Renal cortical epithelial cell (primary cell): Measurements from ENCODE around the gene MSMB. TPM values are rescaled to one million over a fixed set of nuclear protein-coding genes. Genes with fewer than 3 reads are reported as not detected.
A peak's percentile ranks its signal among the peaks of the same experiment; 100 is the strongest.

Experiments
- DNase-seq: peaks from one replicate; pipeline ENCODE4 v3.0.0-alpha.2; 2011; ENCODE audit warnings: low read depth
- total RNA-seq: library from RNA; depleted of rRNA; stranded (reverse); fragments of >200 nt; gene quantifications from 2 replicates; pipeline ENCODE4 v1.2.3, GENCODE V29; 2014

The MSMB gene
- total RNA-seq, 1 donor from 2014 or later = not detected

DNA sequence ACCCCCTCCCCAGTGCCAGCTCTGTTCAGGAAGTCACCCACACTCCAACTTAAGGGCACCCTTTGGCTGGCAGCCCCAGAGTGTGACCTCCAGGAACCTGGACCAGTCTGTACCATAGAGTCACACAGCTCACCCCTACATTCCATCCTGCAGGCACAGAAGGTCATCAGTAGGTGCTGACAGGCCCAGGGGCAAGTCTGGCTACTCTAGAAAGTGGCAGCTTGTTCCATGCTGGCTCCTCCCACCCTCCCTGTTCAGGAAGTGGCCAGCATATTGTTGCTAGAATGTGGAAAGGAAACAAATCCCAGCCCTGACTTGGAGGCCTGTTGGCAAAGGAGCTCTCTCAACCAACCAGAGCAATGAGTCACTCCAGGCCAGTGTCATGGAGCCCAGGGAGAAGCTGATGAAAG lies 12.5 kb downstream of the MSMB start:
- peak; percentile 91 for DNase-seq

DNA sequence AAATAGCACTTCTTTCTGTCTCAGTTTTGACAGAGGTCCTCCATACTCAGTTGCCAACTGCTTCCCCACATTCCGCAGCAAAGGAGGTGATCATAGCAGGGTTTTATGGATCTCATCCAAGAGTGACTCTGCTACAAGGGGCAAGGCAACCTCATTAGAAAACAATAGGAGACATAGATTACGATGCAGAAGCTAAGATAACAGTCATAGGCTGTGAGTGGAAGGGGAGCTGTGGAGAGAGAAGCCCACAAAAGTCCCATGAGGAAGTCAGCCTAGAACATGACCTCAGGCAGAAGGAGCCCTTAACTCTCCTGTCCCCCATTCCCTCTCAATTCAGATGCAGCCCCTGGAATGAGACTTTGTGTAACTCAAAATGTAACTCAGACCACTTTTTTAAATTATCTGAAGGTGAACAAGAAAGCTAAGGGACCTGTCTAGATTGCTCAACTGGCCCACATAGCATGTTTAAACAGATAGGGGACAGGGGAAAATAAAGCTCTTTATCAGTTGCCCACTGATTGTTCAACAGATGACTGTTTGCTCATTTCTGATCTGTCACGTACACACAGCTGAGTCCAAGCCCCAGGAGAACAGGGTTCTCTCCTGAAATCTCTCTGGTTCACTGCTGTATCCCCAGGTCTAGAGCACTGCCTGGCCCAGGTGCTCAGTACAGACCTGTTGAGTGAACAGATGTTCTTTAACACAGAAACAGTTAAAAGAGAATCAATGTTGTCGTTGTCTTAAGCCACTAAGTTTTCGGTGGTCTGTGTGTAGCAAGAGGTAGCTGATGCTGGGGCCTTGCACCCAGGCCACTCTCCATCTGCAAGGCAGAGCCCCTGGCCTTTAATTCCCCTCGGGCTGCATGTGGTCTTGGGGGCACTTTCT lies 14.2 kb downstream of the MSMB start:
- DNase-seq = no peak

DNA sequence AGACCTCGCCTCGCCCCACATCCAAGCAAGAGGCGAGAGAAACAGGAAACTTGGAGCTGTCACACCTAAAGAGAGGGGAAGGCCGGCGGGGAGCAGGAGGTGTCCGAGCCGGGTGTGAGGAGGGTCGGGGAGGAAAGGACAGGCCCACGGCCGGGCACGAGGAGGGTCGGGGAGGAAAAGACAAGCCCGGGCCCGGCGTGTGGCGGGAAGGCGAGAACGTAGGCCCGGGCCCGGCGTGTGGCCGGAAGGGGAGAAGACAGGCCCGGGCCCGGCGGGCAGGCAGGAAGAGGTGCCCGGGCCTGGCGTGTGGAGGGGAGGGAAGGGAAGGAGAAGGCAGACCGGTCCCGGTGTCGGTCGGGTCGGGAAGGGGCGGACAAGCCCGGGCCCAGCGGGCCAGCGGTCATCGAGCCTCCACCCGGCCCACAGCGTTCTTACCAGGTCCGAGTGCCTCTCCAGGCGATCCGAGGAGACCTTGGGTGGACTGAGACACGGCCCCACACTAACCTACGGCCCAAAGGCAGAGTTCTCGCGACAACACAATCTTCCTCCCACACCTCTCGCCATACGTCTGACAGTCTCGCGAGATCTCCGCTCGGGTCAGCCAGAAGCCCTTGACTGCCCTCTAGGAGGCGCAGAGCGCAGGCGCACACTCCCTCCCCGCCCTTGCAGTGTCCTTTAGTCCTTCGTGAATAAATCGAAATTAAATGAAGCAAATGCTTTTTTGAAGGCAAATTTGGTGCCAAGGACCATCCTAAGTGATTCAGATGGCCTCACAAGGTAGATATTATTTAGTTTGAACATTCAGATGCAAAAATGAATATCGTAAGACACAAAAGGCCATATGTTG lies 15.8 kb downstream of the MSMB start, which contains the start of gene NCOA4:
Gene NCOA4 (minus strand): TSS at position 533 of the 847 bp plus-strand sequence. CDS start 13,943 bp downstream, outside the sequence.
- peak; percentile 96 for DNase-seq

DNA sequence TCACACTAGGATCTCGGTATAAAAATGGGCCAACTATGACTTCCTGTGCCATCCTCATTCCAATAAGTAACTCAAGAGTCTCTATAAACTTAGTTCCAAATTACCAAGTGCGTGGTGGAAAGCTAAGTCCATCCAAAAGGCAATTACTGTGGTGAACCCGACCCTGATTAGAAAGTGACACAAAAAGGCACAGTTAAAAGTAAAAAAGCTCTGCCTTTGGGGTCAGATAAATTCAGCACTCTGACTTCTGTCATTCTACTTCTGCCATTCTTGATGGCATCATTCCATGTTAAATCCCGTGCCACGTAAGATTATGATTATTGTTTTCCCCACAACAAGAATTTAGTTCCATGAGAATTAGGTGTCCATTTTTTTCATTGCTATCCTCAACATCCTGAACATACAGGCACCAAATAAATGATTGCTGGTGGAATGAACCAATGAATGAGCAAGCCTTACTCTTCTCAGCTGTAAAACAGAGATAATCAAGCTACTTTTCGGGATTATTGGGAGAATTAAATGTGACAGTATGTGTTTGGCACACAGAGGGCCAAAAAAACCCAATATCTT lies 16.5 kb downstream of the MSMB start:
- no peak for DNase-seq

DNA sequence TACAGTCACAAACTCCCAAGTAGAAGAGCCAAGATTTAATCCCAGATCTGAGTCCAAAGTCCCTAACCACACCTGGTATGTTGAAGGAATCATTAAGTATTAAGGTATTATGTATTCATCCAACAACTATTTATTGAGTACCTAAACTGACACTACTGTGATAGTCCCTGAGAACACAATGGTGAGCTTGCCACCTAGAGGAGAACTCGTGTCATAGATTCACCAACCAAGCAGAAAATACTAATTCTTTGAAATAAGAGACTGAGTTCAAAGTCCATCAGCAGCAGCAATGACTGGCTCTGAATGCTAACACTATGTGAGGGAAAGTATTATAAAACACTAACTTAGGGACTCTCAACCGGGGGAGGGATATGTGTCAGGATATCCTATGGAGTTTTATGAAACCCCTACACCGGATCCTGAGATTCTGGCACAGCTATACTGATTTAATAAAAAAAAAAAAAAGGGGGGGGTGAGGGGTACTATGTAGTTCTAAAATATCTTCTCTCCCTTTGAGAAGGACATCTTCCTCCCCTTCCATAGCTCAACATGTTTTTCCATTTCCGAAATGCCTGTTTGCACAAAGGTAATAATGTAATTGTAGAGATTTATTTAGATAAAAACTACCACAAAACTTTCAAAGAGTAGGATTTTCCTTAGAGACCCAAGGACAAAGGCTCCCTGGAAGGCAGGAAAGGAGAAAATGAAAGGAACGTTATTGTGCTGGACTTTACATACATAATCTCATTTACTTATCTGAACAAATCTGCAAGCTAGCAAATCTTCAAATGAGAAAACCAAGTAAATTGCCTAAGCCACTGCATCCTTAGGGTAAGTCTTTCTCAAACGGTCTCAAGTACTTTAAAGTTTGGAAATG lies 17.2 kb downstream of the MSMB start:
- peak; percentile 90 for DNase-seq

DNA sequence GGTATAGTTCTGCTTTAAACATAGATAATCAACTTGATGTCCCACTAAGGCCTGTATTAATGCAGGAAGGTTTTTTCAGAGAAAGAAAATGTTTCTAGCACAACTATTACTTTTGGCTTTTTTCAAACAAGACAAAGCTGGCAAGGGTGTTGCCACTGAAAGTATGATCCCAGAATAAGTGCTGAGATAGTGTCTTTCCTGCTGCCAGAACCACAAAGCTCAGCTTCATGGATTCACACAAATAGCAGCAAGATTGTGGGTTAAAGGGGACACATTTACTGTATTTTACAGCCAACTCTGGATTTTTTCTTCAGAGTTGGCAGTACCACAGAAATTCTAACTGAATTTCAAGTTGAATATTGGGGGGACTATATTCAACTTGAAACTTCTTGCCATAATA lies 20.0 kb downstream of the MSMB start:
- no peak for DNase-seq

DNA sequence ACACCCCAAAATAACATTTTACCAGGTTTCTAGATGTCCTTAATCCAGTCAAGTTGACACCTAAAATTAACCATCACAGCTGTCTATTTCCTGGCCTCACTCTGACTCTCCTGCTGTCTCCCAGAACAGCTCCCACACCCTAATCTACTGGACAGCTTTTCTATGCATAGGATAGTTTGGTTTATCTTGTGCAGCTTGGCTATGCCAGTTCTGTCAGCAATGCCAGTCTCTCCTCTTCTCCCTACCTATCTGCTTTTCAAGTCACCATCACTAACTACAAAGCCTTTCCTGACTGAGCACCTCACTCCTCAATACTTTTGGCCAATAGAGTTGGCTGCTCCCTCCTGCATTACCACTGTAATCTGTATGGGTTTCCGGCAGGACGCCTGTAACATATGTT lies 20.7 kb downstream of the MSMB start:
- DNase-seq = no peak

DNA sequence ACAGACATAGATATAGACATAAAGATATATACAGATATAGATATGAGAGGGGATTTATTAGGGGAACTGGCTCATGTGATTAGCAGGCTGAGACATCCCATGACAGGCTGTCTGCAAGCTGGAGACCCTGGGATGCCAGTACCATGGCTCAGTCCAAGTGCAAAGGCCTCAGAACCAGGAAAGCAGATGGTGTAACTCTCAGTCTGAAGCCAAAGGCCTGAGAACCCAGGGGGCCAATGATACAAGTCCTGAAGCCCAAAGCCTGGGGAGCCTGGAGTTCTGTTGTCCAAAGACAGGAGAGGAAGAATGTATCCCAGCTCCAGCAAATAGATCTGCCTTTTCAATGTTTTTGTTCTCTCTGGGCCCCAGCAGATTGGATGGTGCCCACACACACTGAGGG lies 21.1 kb downstream of the MSMB start:
- no peak for DNase-seq

DNA sequence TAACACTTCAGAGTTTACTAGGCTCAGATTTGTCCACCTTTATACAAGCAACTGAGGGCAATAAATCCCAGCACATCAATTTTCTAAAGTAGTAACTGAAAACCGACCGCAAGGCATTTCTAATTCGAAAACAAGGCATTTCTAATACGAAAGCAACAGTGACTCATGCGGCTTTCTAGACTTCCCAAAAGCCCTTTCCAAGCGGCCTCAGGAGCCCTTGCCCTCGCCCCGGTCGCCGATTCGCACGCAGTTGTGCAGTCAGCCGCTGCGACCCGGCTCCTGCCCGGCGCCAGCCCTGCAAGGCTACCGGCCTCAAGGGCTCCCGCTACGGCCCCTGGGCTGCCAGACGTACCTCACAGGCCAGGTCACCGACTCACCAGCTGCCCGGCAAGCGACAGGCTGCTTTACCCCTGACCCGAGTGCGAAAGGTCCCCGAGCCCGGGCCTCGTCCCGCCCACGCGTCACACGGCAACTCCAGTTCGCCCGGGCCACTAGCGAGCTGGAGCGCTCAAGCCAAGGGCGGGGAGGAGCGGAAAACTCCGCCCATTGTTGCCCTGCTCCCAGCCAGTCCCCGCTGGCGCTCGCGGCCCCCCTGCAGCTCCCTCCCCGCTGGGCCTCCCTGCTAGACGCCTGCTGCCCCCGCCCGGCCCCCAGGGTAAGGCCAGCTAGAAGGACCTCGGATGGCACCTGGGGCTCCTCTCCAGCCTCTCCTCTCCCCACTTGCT lies 22.9 kb downstream of the MSMB start:
- peak; percentile 97 for DNase-seq

DNA sequence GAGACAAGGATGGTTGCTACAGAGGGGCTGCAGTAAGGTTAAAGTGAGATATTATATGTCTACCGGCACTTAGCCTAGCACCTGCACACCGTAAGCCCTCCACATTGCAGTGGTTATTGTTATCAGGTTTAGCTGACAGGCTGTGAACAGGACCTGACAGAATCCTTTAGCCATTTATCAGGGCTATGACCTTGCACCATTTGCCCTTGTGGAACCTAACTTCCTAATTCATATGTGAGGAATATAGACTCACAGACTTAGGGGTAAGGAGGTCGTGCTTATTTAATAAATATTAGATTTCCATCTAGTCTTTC lies 25.8 kb downstream of the MSMB start:
- DNase-seq = no peak

DNA sequence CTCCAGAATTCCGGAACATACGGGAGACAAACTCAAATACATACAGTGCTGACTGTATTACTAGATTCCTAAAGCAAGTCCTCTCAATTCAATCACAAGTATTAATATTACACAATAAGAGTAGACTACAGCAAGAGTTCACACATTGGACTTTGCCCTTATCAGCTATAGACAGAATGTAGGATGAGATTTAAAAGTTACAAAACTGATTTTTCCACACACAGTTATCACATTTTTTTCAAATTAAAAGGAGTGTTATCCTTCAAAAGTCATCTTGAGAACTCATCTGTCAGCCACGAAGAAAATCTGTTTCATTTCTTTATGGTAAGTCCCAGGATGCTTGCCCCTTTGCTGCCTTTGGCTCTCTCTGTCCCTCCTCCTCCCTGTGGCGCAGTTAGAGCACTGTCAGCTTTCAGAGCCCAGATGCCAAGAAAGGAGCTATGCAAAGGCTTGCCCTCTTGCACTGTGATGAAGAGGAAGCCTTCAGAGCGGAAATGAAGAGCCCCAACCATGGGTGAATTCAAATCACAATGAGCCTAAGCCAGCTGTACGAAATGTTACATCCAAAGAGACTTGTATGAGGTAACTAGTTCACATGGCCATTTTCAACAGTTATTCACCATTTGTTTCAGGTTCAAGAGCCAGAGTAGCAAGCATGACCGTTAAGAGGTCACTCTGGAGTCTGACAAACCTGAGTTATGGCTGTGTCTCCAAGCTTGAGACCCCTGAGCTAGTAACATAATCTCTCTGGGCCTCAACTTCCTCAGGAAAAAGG lies 26.3 kb downstream of the MSMB start:
- peak; percentile 36 for DNase-seq

DNA sequence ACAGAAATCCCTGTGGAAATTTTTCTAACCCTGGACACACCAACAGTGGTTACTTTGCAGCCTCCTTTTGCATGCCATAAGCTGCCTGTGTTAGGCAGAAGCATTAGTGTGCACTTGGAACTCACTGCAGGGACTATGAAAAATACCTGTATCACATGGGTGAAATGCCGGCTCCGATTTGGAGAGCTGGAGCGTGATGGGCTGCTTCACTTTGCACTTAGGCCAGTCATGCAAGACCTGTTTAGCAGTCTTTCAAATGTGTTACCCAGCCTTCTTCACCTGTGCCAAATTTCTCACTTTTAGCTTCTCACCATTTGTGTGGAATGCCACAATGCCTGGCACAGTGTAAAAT lies 26.9 kb downstream of the MSMB start:
- peak; percentile 60 for DNase-seq

DNA sequence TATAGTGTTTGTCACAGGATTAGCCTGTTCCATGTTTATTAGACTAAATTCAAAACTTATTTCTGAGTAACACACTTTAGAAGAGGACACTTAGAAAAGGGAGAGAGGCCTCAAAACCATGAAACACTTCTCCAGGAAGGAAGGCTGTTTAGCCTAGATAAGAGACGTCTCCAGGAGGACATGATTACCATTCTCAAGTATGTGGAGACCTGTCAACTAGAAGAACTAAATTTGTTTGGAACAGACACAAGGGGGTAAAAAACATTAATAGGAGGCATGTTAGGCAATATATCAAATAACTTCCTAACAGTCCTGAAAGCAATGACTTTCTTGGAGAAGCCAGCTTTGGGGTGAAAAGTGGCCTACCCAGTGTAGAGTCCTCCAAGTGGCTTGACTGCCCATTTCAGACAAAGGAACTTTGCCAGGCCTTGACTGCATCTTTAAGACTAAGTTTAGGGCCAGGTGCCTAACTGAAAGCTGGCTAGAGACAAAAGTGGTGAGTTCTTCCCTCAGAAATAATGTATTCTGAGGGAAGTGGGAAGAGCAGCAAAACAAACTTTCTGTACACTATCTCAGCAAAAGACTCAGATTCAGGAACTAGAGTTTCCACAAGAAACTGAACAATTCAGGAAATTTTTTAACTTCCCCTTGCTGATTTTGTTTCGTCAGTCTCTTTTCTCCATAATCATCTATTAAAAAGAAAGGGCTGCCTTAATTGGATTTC lies 27.5 kb downstream of the MSMB start:
- DNase-seq = no peak

DNA sequence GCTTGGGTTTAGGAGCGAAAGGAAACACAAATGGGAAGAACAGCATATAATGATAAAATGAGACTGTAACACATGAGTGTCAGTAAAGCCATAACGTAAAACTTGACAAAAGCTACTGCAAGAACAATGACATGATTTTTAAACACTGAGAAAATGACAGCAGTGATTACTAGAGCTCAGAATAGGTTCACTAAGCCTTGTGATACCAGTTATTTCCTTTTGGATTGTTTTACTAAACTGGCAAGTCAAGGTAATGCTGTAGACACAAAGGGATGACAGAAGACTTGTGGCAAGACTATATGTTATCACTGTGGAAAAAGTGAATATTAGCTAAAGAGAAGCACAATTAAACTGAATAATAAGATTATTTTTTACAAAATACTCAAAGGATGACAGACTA lies 28.3 kb downstream of the MSMB start:
- DNase-seq = no peak

DNA sequence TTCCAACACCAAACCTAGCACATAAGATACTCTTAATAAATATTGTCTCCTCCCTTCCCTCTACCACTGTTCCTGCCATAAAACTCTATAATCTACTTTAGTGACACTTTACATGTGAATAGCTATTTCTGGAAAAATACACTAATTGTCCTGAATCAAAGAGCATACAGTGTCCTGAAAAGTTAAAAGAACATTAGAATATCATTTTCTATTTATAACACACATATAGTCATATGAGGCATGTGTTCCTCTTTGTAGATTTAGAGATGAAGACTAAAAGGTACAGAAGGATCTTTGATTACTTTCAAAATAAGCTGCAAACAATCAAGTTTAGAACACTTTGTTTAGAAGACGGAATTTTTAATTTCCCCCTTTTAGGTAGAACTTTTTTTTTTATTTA lies 29.3 kb downstream of the MSMB start:
- DNase-seq = no peak

DNA sequence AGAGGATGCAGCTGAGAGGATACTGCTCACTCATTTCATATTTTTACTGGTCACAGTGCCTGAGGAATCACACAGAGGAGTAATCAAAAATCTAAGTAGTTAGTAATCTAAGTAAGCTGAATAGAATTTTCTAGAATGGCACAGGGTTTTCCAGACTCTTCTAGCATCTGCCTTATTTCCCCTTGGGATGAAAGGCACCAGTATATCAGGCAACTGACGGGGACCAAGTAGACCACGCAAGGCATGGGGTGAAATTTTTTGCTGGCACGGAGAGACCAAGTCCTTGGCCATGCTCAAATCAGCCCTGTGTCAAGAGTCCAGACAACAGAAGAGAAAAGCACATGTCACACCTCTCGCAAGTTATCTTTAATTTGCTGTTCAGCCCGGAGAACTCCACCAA lies 29.9 kb downstream of the MSMB start:
- no peak for DNase-seq

DNA sequence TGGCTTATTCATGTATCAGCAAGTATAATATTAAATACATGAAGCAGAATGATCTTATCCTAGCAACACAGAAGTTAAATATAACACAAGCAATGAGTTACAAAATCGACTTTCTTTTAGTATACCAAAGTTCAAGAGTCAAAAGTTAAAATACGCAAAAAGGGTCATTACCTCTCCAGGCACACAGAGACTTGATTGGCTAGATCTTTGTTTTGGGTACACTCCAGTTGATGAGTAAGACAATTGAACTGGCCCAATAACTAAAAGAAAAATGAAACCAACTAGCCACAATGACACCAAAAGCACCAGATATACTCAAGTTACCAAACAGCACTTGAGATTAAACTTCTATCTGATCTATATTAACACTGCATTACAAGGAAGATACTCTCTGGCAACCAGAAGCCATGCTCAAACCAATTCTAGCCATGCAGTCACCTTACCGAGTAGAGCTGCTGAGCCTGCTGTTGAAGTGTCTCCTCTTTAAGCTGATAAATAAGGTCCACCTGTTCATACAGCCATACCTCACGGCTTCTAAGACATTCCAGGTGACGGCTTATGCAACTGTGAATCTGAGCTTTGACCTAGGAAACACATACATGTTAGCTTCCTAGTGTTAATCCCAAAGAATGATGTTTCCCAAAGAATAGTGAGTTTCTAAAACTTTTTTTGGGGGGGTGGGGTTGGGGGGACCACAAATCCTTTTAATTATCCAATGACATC lies 31.2 kb downstream of the MSMB start:
- DNase-seq = no peak

DNA sequence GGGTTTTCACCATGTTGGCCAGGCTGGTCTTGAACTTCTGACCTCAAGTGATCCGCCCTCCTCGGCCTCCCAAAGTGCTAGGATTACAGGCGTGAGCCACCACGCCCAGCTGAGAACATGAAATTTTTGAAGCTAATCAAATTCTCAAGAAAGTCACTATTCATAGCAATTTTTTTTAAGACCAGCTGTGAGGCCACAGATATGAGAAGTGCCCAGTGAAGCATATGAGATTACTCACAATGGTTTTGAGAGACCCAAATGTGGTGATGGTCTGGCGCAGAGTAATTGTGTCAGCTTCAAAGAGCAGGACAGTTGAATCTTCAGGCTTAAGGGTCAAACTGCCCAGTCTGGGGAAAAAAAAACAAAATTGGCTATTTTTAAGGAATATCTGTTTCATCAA lies 31.9 kb downstream of the MSMB start:
- no peak for DNase-seq

DNA sequence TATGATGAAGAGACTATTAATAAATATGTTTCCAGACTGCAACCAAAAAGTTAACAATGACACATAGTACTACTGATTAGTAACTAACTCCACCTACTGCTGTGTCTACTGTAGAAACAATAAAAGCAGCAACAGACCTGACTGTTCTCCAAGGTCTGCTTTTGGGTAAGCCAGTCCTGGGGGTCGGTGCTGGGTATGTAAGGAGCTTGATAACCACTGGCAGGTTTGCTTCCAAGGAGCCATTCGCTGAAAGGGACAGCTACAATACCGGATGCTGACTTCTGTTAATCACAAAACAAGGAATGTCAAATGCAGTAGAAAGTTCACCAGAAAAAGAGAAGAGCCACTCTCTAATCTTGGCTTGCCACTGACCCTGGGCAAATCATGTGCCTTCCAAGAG lies 33.3 kb downstream of the MSMB start:
- no peak for DNase-seq
